GM23248 (cell line): ENCODE data around the gene SCML1.

Experiments
- EZH2 ChIP-seq: fragments of 200-600 bp; sonication (generic); IDR thresholded peaks from 2 replicates; pipeline ENCODE4 v1.6.1; 2018; ENCODE audit warnings: antibody characterized with exemption, mild to moderate bottlenecking; ENCODE audit not compliant: insufficient read depth, poor library complexity, severe bottlenecking
- EZH2phosphoT487 ChIP-seq: fragments of 200-600 bp; sonication (generic); IDR thresholded peaks from 2 replicates; pipeline ENCODE4 v1.6.1; 2018; ENCODE audit warnings: antibody characterized with exemption, moderate library complexity, mild to moderate bottlenecking, low read depth; ENCODE audit not compliant: insufficient read depth

DNA sequence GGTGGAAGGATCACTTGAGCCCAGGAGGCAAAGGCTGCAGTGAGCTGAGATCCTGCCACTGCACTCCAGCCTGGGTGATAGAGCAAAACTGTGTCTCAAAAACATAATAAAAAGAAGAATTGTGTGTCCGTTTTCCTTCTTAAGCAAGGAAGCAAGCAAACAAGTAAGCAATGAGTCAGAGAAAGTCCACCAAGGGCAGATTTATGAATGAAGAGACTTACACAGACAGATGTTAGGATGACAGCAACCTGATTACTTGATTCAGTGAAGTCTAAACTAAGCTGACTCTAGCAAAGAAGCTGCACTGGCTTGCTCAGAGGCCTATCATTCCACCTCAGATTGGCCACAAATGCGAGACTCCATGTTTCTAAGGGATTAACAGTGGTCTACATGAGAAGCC is 34.1 kb upstream of the SCML1 start:
- TF ChIP-seq EZH2phosphoT487 (no peak), EZH2 (no peak)
